Ammon's horn (tissue), 1 donor: ENCODE data around the gene IFNA13.

Experiments
- DNase-seq: peaks from one replicate; pipeline ENCODE4 v3.0.0-alpha.2; 2016; ENCODE audit warnings: low spot score

IFNA13 gene

GRCh38 chr9:21357479-21358460 lies 10.1 kb downstream of the IFNA13 start:
- no peak for DNase-seq

- DNase-seq, result no peak
These were observed 17.1 kb downstream of the IFNA13 start, which contains the start of gene IFNA6 for GRCh38 chr9:21350787-21351186. Gene IFNA6, minus strand, starts transcription at chr9:21350887. Its CDS starts 0 bp downstream, at chr9:21350887.

GRCh38 chr9:21348430-21348970 lies 19.4 kb downstream of the IFNA13 start:
- no peak for DNase-seq

DNA sequence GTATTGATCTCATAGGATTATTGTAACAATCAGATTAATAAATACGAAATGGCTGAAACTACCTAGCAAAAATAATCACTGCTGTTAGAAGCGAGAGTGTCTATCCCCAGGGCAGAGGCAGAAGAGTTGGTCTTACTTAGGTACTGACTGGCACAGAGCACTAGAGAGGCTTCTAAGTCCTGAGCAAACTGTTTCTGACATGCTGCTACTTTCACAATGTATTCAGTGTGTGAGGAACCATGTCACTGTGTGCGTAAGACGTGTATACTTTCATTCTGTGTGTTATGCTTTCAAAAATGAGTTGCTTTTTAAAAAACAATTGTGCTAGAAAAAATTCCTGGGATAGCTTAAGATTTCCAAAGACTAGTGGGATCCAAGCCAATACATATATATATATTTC lies 27.1 kb downstream of the IFNA13 start:
- DNase-seq, result no peak

- no peak for DNase-seq
These were observed 31.4 kb downstream of the IFNA13 start for GRCh38 chr9:21336457-21336856.

- DNase-seq, result peak; percentile 95
These were observed 32.9 kb downstream of the IFNA13 start, which contains the start of gene KLHL9 for GRCh38 chr9:21334701-21335632. Gene KLHL9, minus strand, starts transcription at chr9:21335404. Its CDS starts 545 bp downstream, at chr9:21334859.

GRCh38 chr9:21333226-21333625 lies 34.6 kb downstream of the IFNA13 start:
- DNase-seq, result no peak

- DNase-seq, result no peak
These were observed 36.0 kb downstream of the IFNA13 start for GRCh38 chr9:21331676-21332402.

DNA sequence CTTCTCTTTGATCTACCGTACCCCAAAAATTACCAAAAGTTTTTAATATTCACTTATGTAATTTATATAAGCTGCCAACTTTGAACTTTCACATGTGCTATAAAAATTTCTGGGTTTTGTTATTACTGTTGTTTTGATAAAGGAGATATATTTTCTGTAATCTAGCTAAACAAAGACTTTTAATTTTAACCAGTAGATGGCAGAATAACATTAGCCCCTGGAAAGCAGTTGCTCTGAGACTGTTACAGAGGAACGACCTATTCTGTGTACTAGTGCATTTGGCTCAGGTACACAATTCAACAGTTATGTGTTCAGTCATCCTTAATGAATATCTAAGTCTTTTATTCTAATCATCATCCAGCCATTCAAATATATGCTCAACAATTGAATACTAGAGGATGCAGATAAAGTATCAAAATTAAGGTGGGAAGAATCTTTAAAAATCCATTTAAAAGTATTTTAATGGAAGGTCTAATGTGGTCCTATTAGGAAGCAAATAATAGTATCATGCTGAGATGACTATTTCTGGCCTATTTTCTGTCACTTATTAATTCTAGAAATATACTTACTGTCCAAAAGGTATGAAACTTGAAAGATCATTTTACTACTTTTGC lies 41.2 kb downstream of the IFNA13 start:
- peak; percentile 64 for DNase-seq

GRCh38 chr9:21324047-21324446 lies 43.8 kb downstream of the IFNA13 start:
- no peak for DNase-seq

- DNase-seq, result no peak
These were observed 44.9 kb downstream of the IFNA13 start for GRCh38 chr9:21322911-21323461.

DNA sequence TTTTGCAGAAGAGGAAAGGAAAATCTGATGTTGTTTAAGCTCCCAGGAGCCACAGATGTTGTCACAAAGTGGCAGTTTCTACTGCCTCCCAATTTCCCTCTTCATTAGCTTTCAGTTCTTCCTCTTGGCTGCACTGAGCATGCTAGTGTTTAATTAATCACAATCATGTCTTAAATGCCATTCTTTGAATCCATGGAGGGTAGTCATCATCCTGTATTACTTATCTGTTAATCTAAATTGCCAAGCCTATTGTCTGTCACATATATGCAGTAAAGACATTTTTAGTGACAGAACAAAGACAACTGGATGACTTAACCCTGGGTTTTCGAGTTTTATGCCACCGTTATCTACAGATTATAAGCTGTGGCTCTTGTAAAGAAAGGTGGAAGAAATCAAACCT lies 47.4 kb downstream of the IFNA13 start:
- DNase-seq, result no peak

- DNase-seq, result peak; percentile 72
These were observed 49.6 kb downstream of the IFNA13 start for GRCh38 chr9:21317956-21318923.
